Measurements from ENCODE around the gene KRT71. TPM values are rescaled to one million over a fixed set of nuclear protein-coding genes. Genes with fewer than 3 reads are reported as not detected.

The KRT71 gene
- total RNA-seq, 2 experiments from 2014 or later = not detected

- H3K4me1 Mint-ChIP-seq (ENCODE audit: low read depth) = peaks cover 4% of the 10 kb centered on the region
- TF ChIP-seq, protein P1, sequence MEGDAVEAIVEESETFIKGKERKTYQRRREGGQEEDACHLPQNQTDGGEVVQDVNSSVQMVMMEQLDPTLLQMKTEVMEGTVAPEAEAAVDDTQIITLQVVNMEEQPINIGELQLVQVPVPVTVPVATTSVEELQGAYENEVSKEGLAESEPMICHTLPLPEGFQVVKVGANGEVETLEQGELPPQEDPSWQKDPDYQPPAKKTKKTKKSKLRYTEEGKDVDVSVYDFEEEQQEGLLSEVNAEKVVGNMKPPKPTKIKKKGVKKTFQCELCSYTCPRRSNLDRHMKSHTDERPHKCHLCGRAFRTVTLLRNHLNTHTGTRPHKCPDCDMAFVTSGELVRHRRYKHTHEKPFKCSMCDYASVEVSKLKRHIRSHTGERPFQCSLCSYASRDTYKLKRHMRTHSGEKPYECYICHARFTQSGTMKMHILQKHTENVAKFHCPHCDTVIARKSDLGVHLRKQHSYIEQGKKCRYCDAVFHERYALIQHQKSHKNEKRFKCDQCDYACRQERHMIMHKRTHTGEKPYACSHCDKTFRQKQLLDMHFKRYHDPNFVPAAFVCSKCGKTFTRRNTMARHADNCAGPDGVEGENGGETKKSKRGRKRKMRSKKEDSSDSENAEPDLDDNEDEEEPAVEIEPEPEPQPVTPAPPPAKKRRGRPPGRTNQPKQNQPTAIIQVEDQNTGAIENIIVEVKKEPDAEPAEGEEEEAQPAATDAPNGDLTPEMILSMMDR (IDR thresholded peaks at IDR 0.05) = no peak
- no peaks in the 10 kb centered on the region for H3K36me3 Mint-ChIP-seq (ENCODE audit: low read depth)
- H3K27ac Mint-ChIP-seq = no peak overlapping the region
- ATAC-seq (no peak), DNase-seq (no peak)
- no peaks in the 10 kb centered on the region for H3K9me3 Mint-ChIP-seq
- intact Hi-C loops (cut with micrococcal nuclease) = no loop called here
- H3K4me3 Mint-ChIP-seq = no peak overlapping the region
- POLR2A ChIA-PET = no interaction called here
- CTCF ChIA-PET = no interaction called here
- no peaks in the 10 kb centered on the region for H3K27me3 Mint-ChIP-seq
Measured at GRCh38 chr12:52542785-52543318, 10.1 kb downstream of the KRT71 start.

GRCh38 chr12:52542157-52542556, 10.8 kb downstream of the KRT71 start:
- Mint-ChIP-seq H3K36me3 (ENCODE audit: low read depth) (no peaks in the 10 kb centered on the region), H3K27me3 (no peaks in the 10 kb centered on the region), H3K4me3 (no peak overlapping the region), H3K27ac (no peak overlapping the region), H3K4me1 (ENCODE audit: low read depth) (peaks cover 4% of the 10 kb centered on the region), H3K9me3 (no peaks in the 10 kb centered on the region)
- TF ChIP-seq, protein P1 (IDR thresholded peaks at IDR 0.05) = no peak
- CTCF ChIA-PET = no interaction called here
- DNase-seq (no peak), ATAC-seq (no peak)
- intact Hi-C loops (cut with micrococcal nuclease) = no loop called here
- POLR2A ChIA-PET = no interaction called here

- ChIA-PET POLR2A (no interaction called here), CTCF (no interaction called here)
- no peaks in the 10 kb centered on the region for H3K36me3 Mint-ChIP-seq (ENCODE audit: low read depth)
- no peaks in the 10 kb centered on the region for H3K27me3 Mint-ChIP-seq
- DNase-seq (no peak), ATAC-seq (no peak)
- no peaks in the 10 kb centered on the region for H3K9me3 Mint-ChIP-seq
- H3K4me1 Mint-ChIP-seq (ENCODE audit: low read depth) = peaks cover 4% of the 10 kb centered on the region
- H3K4me3 Mint-ChIP-seq = no peak overlapping the region
- intact Hi-C loops (cut with micrococcal nuclease) = no loop called here
- H3K27ac Mint-ChIP-seq = no peak overlapping the region
- TF ChIP-seq, protein P1 (IDR thresholded peaks at IDR 0.05) = no peak
Measured at GRCh38 chr12:52541709-52542108, 11.2 kb downstream of the KRT71 start.

DNA sequence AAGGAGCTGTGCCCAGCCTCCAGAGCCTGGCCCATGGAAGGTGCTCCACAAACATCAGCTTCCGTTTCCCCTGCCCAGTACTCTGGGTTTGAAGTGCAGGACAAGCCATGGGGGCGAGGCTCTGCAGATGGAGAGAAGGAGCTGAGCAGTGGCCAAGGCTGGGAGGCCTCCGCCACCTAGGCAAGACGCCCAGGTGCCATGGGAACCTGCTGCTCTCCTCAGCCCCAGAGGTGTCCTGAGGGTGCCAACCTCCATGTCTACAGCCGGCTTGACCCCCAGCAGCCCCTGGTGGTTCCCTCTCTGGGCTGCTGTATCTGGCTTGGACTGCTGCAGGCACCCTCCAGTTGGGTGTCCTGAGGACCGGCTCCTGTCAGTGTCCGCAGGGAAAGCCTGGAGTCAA, 12.4 kb downstream of the KRT71 start:
- H3K9me3 Mint-ChIP-seq = no peaks in the 10 kb centered on the region
- no peaks in the 10 kb centered on the region for H3K36me3 Mint-ChIP-seq (ENCODE audit: low read depth)
- DNase-seq (no peak), ATAC-seq (no peak)
- intact Hi-C loops (cut with micrococcal nuclease) = no loop called here
- H3K27ac Mint-ChIP-seq = no peak overlapping the region
- CTCF ChIA-PET = no interaction called here
- POLR2A ChIA-PET = no interaction called here
- peaks cover 4% of the 10 kb centered on the region for H3K4me1 Mint-ChIP-seq (ENCODE audit: low read depth)
- TF ChIP-seq, protein P1 (IDR thresholded peaks at IDR 0.05) = no peak
- H3K4me3 Mint-ChIP-seq = no peak overlapping the region
- H3K27me3 Mint-ChIP-seq = no peaks in the 10 kb centered on the region

DNA sequence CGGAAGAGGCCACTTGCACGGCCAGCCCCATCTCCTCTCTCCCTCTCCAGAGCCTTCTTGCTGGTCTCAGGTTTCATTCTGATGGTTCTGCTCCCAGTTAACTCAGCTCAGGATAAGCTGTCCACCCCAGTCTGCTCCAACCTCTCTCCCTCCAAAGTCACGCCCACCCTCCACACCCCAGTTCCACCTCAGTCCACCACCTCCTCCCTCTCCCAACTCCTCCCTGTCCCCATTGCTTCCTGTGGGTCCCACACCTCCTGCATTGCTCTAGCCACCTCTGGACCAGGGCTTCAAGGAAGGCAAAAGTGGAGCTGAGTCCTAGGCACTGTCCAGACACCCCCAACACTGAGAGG, 13.1 kb downstream of the KRT71 start:
- ChIA-PET POLR2A (no interaction called here), CTCF (interaction anchor here (1.5 kb wide), 1 partner anchor 331 kb away, joined by 3 read pairs; no protein-coding TSS in a partner anchor)
- H3K27me3 Mint-ChIP-seq = no peaks in the 10 kb centered on the region
- H3K9me3 Mint-ChIP-seq = no peaks in the 10 kb centered on the region
- no peak overlapping the region for H3K27ac Mint-ChIP-seq
- H3K4me1 Mint-ChIP-seq (ENCODE audit: low read depth) = peaks cover 4% of the 10 kb centered on the region
- no peaks in the 10 kb centered on the region for H3K36me3 Mint-ChIP-seq (ENCODE audit: low read depth)
- H3K4me3 Mint-ChIP-seq = no peak overlapping the region
- DNase-seq (no peak), ATAC-seq (no peak)
- intact Hi-C loops (cut with micrococcal nuclease) = no loop called here
- TF ChIP-seq, protein P1 (IDR thresholded peaks at IDR 0.05) = no peak

Measured in activated CD8-positive, alpha-beta T cell treated with anti-CD3 and anti-CD28 coated beads for 36 hours (primary cell).